AG10803 (cell line): ENCODE results near the gene GOLGA6D.
"Not testable (repeated sequence)": the region's sequence is repeated elsewhere in the genome, so short reads cannot be mapped to it uniquely, and the experiment has no call there.

ENCODE experiments used
- DNase-seq: peaks from one replicate; pipeline ENCODE4 v3.0.0; 2010; ENCODE audit warnings: low read depth
- H3K4me3 ChIP-seq: 2 replicates; pipeline ENCODE4 v1.5.1; 2011; ENCODE audit warnings: mild to moderate bottlenecking, low read length, control low read depth
- TF ChIP-seq, protein P1 (sequence below): conservative IDR thresholded peaks from 2 replicates; pipeline ENCODE4 v1.5.1; 2011; ENCODE audit warnings: mild to moderate bottlenecking, low read length, control low read depth, inconsistent platforms

The GOLGA6D gene, protein sequence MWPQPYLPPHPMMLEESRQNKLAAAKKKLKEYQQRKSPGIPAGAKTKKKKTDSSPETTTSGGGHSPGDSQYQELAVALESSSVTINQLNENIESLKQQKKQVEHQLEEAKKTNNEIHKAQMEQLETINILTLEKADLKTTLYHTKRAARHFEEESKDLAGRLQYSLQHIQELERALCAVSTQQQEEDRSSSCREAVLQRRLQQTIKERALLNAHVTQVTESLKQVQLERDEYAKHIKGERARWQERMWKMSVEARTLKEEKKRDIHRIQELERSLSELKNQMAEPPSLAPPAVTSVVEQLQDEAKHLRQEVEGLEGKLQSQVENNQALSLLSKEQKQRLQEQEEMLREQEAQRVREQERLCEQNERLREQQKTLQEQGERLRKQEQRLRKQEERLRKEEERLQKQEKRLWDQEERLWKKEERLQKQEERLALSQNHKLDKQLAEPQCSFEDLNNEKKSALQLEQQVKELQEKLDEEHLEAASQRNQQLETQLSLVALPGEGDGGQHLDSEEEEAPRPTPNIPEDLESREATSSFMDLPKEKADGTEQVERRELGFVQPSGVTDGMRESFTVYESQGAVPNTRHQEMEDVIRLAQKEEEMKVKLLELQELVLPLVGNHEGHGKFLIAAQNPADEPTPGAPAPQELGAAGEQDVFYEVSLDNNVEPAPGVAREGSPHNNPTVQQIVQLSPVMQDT

GRCh38 chr15:75282572-75282971 is at the start of gene GOLGA6D:
Gene GOLGA6D, plus strand, starts transcription at chr15:75282835. Its CDS starts 41 bp downstream, at chr15:75282876.
- DNase-seq, H3K4me3 ChIP-seq: not testable (repeated sequence)

DNA sequence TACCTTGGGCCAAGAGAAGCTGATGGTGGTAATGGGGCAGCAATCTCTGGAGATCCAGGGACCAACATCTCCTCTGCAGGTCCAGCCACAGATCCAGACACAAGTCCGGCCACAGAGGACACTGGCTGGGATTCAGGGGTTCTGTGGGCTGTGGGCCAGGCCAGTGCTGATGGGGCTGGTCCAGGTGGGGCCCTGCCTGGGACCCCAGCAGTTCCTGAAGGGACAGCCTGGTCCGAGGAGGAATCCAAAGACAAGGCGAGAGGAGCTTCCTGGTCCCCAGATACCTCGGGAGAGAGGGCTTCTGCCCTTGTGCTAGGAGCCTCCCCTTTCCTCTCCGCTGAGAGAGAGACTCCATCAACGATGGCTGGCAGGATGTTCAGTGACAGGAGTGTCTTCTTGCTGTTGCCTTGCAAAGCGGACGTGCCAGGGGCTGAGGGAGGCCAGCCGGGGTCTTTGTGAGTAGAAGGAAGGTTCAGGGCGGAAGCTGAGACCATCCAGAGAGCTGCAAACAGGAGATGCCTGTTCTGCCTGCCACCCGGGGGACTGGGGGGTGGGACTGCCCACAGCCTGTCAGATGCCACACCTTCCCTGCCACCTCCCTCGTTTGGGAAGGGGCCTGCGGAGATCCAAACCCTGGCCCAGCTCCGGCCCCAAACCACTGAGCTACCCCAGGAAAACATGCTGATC is 49.0 kb upstream of the GOLGA6D start:
- TF ChIP-seq, protein P1, sequence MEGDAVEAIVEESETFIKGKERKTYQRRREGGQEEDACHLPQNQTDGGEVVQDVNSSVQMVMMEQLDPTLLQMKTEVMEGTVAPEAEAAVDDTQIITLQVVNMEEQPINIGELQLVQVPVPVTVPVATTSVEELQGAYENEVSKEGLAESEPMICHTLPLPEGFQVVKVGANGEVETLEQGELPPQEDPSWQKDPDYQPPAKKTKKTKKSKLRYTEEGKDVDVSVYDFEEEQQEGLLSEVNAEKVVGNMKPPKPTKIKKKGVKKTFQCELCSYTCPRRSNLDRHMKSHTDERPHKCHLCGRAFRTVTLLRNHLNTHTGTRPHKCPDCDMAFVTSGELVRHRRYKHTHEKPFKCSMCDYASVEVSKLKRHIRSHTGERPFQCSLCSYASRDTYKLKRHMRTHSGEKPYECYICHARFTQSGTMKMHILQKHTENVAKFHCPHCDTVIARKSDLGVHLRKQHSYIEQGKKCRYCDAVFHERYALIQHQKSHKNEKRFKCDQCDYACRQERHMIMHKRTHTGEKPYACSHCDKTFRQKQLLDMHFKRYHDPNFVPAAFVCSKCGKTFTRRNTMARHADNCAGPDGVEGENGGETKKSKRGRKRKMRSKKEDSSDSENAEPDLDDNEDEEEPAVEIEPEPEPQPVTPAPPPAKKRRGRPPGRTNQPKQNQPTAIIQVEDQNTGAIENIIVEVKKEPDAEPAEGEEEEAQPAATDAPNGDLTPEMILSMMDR = no peak
- no peak overlapping the region for H3K4me3 ChIP-seq
- DNase-seq = no peak

DNA sequence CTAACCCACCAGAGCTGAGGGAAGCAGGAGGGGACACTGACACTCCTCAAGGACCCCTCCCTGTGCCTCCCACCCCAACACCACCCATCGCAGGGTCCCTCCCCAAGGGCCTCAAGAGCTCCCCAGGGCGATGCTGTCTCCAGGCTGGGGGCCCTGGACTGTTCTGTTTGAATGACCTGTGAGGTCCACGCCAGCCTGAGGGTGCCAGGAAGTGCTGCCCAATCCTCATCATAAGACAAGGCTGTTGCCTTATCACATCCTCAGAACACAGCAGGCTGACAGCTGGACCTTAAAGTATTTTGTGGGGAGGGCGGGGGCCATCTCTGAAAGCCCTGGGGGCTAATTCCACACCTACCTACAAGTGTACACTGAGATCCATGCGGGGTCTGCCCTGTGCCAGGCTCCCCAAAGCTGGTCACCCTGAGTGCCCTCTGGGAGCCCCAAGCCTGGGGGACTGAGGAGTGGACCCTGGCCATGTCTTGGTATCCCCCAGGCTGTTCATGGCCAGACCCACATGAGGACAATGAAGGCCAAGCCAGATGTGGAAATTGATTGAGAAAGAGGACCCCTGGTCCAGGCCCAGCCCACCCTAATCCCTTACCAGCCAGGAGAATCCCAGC is 48.3 kb upstream of the GOLGA6D start:
- H3K4me3 ChIP-seq = no peak overlapping the region
- DNase-seq = no peak
- TF ChIP-seq, protein P1 = no peak

- no peak for DNase-seq
- TF ChIP-seq, protein P1 = no peak
- H3K4me3 ChIP-seq = no peak overlapping the region
Observed at GRCh38 chr15:75235051-75235673, 47.5 kb upstream of the GOLGA6D start.

GRCh38 chr15:75235760-75236729 is 46.6 kb upstream of the GOLGA6D start:
- H3K4me3 ChIP-seq = no peak overlapping the region
- TF ChIP-seq, protein P1 = no peak
- no peak for DNase-seq

DNA sequence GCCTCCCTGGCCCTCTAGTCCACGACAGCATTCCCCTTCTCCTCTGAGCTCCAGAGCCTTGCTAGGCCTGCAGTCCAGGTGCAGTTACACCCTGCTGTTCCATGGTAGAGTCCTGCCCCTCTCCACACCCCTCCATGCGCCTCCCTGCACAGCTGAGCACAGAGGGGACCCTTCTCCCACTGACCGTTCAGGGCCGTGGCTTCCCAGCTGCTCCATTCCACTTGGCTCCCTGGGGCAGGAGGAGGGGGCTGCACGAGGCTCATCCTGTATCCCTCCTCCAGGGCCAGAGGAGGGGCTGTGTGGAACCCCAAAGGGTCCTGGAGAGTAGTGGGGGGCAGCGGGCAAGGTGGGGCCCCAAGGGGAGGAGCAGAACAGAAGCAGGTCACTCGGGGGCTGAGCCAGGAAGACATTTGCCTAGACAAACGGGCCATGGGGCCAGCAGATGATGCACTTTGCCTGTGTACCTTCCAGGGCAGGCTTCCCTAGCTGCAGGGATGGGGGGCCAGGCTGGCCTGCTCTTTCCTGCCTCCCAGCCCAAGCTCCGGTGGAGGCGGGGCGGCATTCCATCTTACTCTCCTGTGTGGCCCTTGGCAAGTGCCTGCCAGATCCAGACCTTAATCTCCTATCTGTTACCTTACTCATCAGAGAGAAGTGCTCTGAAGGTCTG is 45.2 kb upstream of the GOLGA6D start:
- DNase-seq = no peak
- TF ChIP-seq, protein P1 = no peak
- H3K4me3 ChIP-seq = no peak overlapping the region
